ENCODE measurements around the gene PTPRN2.

DNA sequence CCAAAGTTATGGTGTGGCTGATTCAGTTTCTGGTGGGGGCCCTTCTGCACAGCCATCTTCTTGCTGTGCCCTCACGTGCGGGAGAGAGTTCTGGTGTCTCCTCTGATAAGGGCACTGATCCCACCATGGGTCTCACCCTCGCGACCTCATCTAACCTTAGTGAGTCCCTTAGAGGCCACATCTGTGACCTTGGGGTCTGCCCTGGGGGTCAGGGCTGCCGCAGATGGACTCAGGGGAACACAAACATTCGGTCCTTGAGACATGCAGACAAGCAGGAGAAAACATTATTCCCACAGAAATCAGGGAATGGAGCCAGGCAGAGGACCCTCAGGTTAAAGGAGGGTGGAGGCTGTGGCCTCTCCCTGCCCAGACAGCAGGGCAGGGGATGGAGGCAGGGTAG, 1072.9 kb downstream of the PTPRN2 start:
- TF ChIP-seq EP300 (IDR thresholded peaks at IDR 0.05) (no peak), CTCF (IDR thresholded peaks at IDR 0.05) (no peak), POLR2A (IDR thresholded peaks at IDR 0.05) (no peak), POLR2AphosphoS5 (IDR thresholded peaks at IDR 0.05) (no peak)

All from sigmoid colon (tissue), 4 donors.